22Rv1 (cell line): ENCODE measurements around the gene FOXP3.

Experiments used
- ZFX ChIP-seq: fragments of 450-650 bp; IDR thresholded peaks from 2 replicates; pipeline ENCODE4 v1.6.1; 2017; ENCODE audit warnings: antibody characterized with exemption, borderline replicate concordance
- TF ChIP-seq, protein P1 (sequence below): fragments of 450-650 bp; IDR thresholded peaks from 2 replicates; pipeline ENCODE4 v1.5.1; 2017; ENCODE audit warnings: mild to moderate bottlenecking

DNA sequence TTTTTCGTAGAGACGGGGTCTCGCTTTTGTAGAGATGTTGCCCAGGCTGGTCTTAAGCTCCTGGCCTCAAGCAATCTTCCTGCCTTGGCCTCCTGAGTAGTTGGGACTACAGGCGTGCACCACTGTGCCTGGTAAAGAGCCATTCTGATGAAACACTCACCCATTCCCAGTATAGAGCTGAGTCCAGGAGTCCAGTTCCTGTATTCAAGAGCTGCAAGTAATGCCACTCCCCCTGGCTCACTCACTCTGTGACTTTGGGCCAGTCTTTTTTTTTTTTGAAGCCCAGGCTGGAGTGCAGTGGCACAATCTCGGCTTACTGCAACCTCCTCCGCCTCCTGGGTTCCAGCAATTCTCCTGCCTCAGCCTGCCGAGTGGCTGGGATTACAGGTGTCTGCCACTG lies 25.8 kb downstream of the FOXP3 start:
- TF ChIP-seq, protein P1, sequence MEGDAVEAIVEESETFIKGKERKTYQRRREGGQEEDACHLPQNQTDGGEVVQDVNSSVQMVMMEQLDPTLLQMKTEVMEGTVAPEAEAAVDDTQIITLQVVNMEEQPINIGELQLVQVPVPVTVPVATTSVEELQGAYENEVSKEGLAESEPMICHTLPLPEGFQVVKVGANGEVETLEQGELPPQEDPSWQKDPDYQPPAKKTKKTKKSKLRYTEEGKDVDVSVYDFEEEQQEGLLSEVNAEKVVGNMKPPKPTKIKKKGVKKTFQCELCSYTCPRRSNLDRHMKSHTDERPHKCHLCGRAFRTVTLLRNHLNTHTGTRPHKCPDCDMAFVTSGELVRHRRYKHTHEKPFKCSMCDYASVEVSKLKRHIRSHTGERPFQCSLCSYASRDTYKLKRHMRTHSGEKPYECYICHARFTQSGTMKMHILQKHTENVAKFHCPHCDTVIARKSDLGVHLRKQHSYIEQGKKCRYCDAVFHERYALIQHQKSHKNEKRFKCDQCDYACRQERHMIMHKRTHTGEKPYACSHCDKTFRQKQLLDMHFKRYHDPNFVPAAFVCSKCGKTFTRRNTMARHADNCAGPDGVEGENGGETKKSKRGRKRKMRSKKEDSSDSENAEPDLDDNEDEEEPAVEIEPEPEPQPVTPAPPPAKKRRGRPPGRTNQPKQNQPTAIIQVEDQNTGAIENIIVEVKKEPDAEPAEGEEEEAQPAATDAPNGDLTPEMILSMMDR: no peak
- no peak for TF ChIP-seq ZFX
